ENCODE data around the gene BCAS3.
A peak's percentile ranks its signal among the peaks of the same experiment; 100 is the strongest.

Gene BCAS3

GRCh38 chr17:61395409-61395982, 717.8 kb downstream of the BCAS3 start:
- Histone ChIP-seq H3K27me3 (no peaks in the 10 kb centered on the region), H3K27ac (peak overlapping the region; percentile 98), H3K4me3 (peak overlapping the region; percentile 77 to 86), H3K9me3 (no peaks in the 10 kb centered on the region), H3K4me1 (peaks cover 0 to 45% (median 22%) of the 10 kb centered on the region in 4 donors), H3K36me3 (peaks cover 0 to 11% (median 0%) of the 10 kb centered on the region in 3 donors)
- DNase-seq: no peak
- TF ChIP-seq CTCF (IDR thresholded peaks at IDR 0.05): no peak
- intact Hi-C loops (cut with DNase I; ENCODE audit: low total_unique reads): loop anchor here (5.0 to 10.0 kb wide), 2 partner anchors 148 to 671 kb away; no protein-coding TSS in a partner anchor

- intact Hi-C loops (cut with DNase I; ENCODE audit: low total_unique reads): loop anchor here (5.0 to 10.0 kb wide), 2 partner anchors 149 to 671 kb away; no protein-coding TSS in a partner anchor
- Histone ChIP-seq H3K4me3 (peak overlapping the region; percentile 77 to 86), H3K27ac (peak overlapping the region; percentile 98), H3K4me1 (peaks cover 0 to 42% (median 22%) of the 10 kb centered on the region in 4 donors), H3K36me3 (peaks cover 0 to 11% (median 0%) of the 10 kb centered on the region in 3 donors), H3K9me3 (no peaks in the 10 kb centered on the region), H3K27me3 (no peaks in the 10 kb centered on the region)
- TF ChIP-seq CTCF (IDR thresholded peaks at IDR 0.05): no peak
- peak in 1 of 2 donors; percentile 68 for DNase-seq
Measured at GRCh38 chr17:61395983-61396585, 718.4 kb downstream of the BCAS3 start.

GRCh38 chr17:61396586-61397085, 719.0 kb downstream of the BCAS3 start:
- Histone ChIP-seq H3K27ac (peak overlapping the region; percentile 98), H3K36me3 (peaks cover 0 to 11% (median 0%) of the 10 kb centered on the region in 3 donors), H3K9me3 (no peaks in the 10 kb centered on the region), H3K4me1 (peaks cover 0 to 42% (median 23%) of the 10 kb centered on the region in 4 donors), H3K27me3 (no peaks in the 10 kb centered on the region), H3K4me3 (peak overlapping the region; percentile 77 to 86)
- no peak for TF ChIP-seq CTCF (IDR thresholded peaks at IDR 0.05)
- intact Hi-C loops (cut with DNase I; ENCODE audit: low total_unique reads): loop anchor here (5.0 to 10.0 kb wide), 2 partner anchors 149 to 672 kb away; no protein-coding TSS in a partner anchor
- peak in 1 of 2 donors; percentile 76 for DNase-seq

GRCh38 chr17:61397086-61397842, 719.6 kb downstream of the BCAS3 start:
- H3K4me3 ChIP-seq: peak overlapping the region; percentile 77 to 86
- no peaks in the 10 kb centered on the region for H3K27me3 ChIP-seq
- peak in 1 of 2 donors; percentile 75 for DNase-seq
- peaks cover 0 to 8% (median 6%) of the 10 kb centered on the region in 3 donors for H3K36me3 ChIP-seq
- H3K9me3 ChIP-seq: no peaks in the 10 kb centered on the region
- TF ChIP-seq CTCF (IDR thresholded peaks at IDR 0.05): no peak
- peaks cover 0 to 46% (median 29%) of the 10 kb centered on the region in 4 donors for H3K4me1 ChIP-seq
- H3K27ac ChIP-seq: peak overlapping the region; percentile 98
- intact Hi-C loops (cut with DNase I; ENCODE audit: low total_unique reads): loop anchor here (5.0 to 10.0 kb wide), 2 partner anchors 150 to 672 kb away; no protein-coding TSS in a partner anchor

GRCh38 chr17:61398721-61399130, 721.1 kb downstream of the BCAS3 start:
- Histone ChIP-seq H3K4me3 (peak overlapping the region; percentile 77 to 86), H3K27me3 (no peaks in the 10 kb centered on the region), H3K27ac (peak overlapping the region; percentile 98), H3K9me3 (no peaks in the 10 kb centered on the region), H3K36me3 (peaks cover 0 to 14% (median 9%) of the 10 kb centered on the region in 3 donors), H3K4me1 (peaks cover 0 to 60% (median 42%) of the 10 kb centered on the region in 4 donors)
- intact Hi-C loops (cut with DNase I; ENCODE audit: low total_unique reads): loop anchor here (5.0 to 10.0 kb wide), 2 partner anchors 151 to 674 kb away; no protein-coding TSS in a partner anchor
- no peak for TF ChIP-seq CTCF (IDR thresholded peaks at IDR 0.05)
- DNase-seq: no peak

All from tibial artery (tissue), 4 donors.